Transverse colon (tissue), 4 donors: Measurements from ENCODE around the gene RSPRY1. TPM values are rescaled to one million over a fixed set of nuclear protein-coding genes. Genes with fewer than 3 reads are reported as not detected.

Experiments
- DNase-seq: peaks from one replicate; pipeline ENCODE4 v3.0.0-alpha.2; 2019
- H3K27ac ChIP-seq, 4 donors: fragments of 200-600 bp; sonication (generic); 2 replicates each; pipeline ENCODE4 v1.5.1; 2016 to 2018; ENCODE audit warnings: inconsistent platforms in 4 of 4
- H3K27me3 ChIP-seq: fragments of 200-600 bp; sonication (generic); 2 replicates; pipeline ENCODE4 v1.5.1; 2017; ENCODE audit warnings: inconsistent platforms
- H3K36me3 ChIP-seq, 4 donors: fragments of 200-600 bp; sonication (generic); 2 replicates each; pipeline ENCODE4 v1.5.1; 2017 to 2019; ENCODE audit warnings: inconsistent platforms in 4 of 4
- H3K4me1 ChIP-seq, 4 donors: fragments of 200-600 bp; sonication (generic); 2 replicates each; pipeline ENCODE4 v1.5.1; 2017 to 2020; ENCODE audit warnings: inconsistent platforms in 4 of 4
- H3K4me3 ChIP-seq, 4 donors: fragments of 200-600 bp; sonication (generic); 1 replicate in 1 of 4; 2 replicates in 3 of 4; pipeline versions ENCODE4 v1.5.1 to v1.6.1; 2017 to 2019; ENCODE audit warnings: inconsistent platforms in 4 of 4
- H3K9me3 ChIP-seq, 2 donors: fragments of 200-600 bp; sonication (generic); 2 replicates each; pipeline ENCODE4 v1.5.1; 2017 to 2019; ENCODE audit warnings: inconsistent platforms in 2 of 2
- EP300 ChIP-seq: sonication (generic); formaldehyde crosslinking; IDR thresholded peaks from one replicate; pipeline ENCODE4 v1.6.1; 2017; ENCODE audit warnings: antibody characterized with exemption, low read depth
- POLR2A ChIP-seq: fragments of 450-650 bp; IDR thresholded peaks from one replicate; pipeline ENCODE4 v1.6.1; 2016; ENCODE audit warnings: antibody characterized with exemption, mild to moderate bottlenecking, moderate library complexity
- POLR2AphosphoS5 ChIP-seq, 3 donors: sonication (generic); formaldehyde crosslinking; IDR thresholded peaks; one replicate each; pipeline ENCODE4 v1.6.1; 2016; ENCODE audit warnings: antibody characterized with exemption in 3 of 3
- WGBS, 2 donors: methylation state at CpG; one replicate each; pipeline ENCODE4 v1.1.5; 2018; ENCODE audit warnings: low coverage in 1 of 2; 5-methylcytosine and 5-hydroxymethylcytosine counted together
- in situ Hi-C, 4 donors: fragments of 200-750 bp; cut with MboI; loops; one replicate each; pipeline versions ENCODE4 v1.15.0 to v1.15.1; 2017; ENCODE audit warnings: low sequenced_read_pairs in 3 of 4, low pct_ligation_motif_present in 1 of 4, low pct_unique_long_range_greater_than_20kb in 1 of 4
- intact Hi-C: fragments of 100-400 bp; cut with DNase I; formaldehyde crosslinking; loops from one replicate; pipeline ENCODE4 v1.15.1; 2023; ENCODE audit warnings: low total_unique reads
- total RNA-seq, 4 donors: library from RNA; depleted of rRNA; stranded (reverse); fragments of >200 nt; gene quantifications; one replicate each; pipeline ENCODE4 v1.1.0, GENCODE V29; 2016
- TF ChIP-seq, protein P1 (sequence below), 5 experiments: fragments of 200-600 bp in 3 of 5; fragments of 450-650 bp in 2 of 5; sonication (generic) in 3 of 5; IDR thresholded peaks; 1 replicate in 2 of 5; 2 replicates in 3 of 5; pipeline ENCODE4 v1.5.1; 2016 to 2017; ENCODE audit warnings: antibody characterized with exemption in 5 of 5, inconsistent platforms in 3 of 5, mild to moderate bottlenecking in 2 of 5, moderate library complexity in 1 of 5

RSPRY1 gene
- total RNA-seq, 4 donors from 2014 or later: 17.1 to 58.4 (median 44.5) TPM

DNA sequence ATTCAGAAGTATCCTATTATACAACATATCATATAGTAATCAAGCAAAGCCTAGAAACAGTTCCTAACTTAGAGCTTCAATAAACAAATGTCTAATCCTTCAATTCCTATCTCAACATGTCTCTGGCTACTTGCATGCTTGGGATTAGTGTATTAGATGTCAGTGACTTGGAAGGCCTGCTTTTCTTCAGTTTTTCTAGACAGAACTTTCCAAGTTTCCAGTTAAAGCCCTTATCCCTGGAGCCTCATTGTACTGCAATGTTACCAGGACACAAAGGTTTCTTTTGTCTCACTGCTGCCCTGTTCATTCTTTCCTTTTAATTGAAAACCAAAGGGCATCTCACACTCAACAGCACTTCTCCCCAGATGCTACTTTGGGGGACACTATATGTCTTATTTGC is 16.8 kb upstream of the RSPRY1 start:
- Histone ChIP-seq H3K9me3 (no peaks in the 10 kb centered on the region), H3K36me3 (peaks cover 0 to 43% (median 23%) of the 10 kb centered on the region in 4 donors), H3K27me3 (no peaks in the 10 kb centered on the region), H3K4me3 (no peak overlapping the region), H3K27ac (no peak overlapping the region), H3K4me1 (peaks cover 0 to 10% (median 0%) of the 10 kb centered on the region in 4 donors)
- TF ChIP-seq EP300 (no peak), POLR2A (no peak), POLR2AphosphoS5 (IDR thresholded peaks at IDR 0.05) (no peak)
- TF ChIP-seq, protein P1, sequence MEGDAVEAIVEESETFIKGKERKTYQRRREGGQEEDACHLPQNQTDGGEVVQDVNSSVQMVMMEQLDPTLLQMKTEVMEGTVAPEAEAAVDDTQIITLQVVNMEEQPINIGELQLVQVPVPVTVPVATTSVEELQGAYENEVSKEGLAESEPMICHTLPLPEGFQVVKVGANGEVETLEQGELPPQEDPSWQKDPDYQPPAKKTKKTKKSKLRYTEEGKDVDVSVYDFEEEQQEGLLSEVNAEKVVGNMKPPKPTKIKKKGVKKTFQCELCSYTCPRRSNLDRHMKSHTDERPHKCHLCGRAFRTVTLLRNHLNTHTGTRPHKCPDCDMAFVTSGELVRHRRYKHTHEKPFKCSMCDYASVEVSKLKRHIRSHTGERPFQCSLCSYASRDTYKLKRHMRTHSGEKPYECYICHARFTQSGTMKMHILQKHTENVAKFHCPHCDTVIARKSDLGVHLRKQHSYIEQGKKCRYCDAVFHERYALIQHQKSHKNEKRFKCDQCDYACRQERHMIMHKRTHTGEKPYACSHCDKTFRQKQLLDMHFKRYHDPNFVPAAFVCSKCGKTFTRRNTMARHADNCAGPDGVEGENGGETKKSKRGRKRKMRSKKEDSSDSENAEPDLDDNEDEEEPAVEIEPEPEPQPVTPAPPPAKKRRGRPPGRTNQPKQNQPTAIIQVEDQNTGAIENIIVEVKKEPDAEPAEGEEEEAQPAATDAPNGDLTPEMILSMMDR (IDR thresholded peaks at IDR 0.05): no peak
- intact Hi-C loops: loop anchor here (2.0 kb wide), 1 partner anchor 85 kb away; no protein-coding TSS in a partner anchor
- DNase-seq: no peak
- in situ Hi-C loops: loop anchor here (10.0 to 25.0 kb wide), 4 partner anchors 85 to 307 kb away; partner anchors contain the start of genes CETP (in 3 of the 4) and SLC12A3 (in 1 of the 4)

DNA sequence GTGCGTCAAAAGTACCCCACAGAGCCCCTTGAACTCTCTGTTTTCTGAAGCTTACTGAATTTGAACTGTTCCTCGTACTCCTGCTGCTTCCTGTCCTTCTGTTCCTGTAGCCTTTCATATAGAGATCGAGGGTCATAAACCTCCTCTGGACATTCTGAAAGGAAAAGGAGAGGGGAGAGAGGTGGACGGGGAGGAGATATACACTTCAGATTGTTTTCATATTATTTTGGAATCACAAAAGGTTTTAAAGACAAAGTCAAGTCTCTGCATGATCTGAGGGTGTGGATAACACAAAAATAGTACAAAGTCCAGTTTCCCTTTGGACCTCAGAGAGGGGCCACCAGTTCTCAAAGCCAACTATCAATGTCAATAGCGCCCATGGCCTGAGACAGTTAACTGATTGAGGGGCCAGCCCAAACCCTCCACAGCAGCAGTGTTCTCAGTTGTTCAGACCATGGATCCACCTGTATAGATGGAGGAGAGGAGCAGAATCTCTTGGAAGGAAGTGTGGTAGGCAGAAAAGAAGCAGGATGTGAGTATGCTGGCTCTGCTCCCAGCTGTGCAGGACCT is 13.3 kb upstream of the RSPRY1 start:
- no peaks in the 10 kb centered on the region for H3K27me3 ChIP-seq
- H3K4me3 ChIP-seq: no peak overlapping the region
- peaks cover 0 to 4% (median 0%) of the 10 kb centered on the region in 4 donors for H3K4me1 ChIP-seq
- 80 to 86% methylated on average over 4 to 5 of the region's 5 CpGs for WGBS, 2 donors
- no peaks in the 10 kb centered on the region for H3K9me3 ChIP-seq
- peaks cover 0 to 36% (median 16%) of the 10 kb centered on the region in 4 donors for H3K36me3 ChIP-seq
- TF ChIP-seq POLR2AphosphoS5 (IDR thresholded peaks at IDR 0.05): no peak
- TF ChIP-seq POLR2A: no peak
- TF ChIP-seq, protein P1 (IDR thresholded peaks at IDR 0.05): no peak
- TF ChIP-seq EP300: no peak
- intact Hi-C loops: loop anchor here (10.0 kb wide), 1 partner anchor 1818 kb away; no protein-coding TSS in a partner anchor
- DNase-seq: no peak
- no peak overlapping the region for H3K27ac ChIP-seq
- in situ Hi-C loops: loop anchor here in 3 of 4 donors (5.0 to 25.0 kb wide), 4 partner anchors 86 to 311 kb away; partner anchors contain the start of genes CETP (in 2 of the 3) and SLC12A3 (in 1 of the 3)

DNA sequence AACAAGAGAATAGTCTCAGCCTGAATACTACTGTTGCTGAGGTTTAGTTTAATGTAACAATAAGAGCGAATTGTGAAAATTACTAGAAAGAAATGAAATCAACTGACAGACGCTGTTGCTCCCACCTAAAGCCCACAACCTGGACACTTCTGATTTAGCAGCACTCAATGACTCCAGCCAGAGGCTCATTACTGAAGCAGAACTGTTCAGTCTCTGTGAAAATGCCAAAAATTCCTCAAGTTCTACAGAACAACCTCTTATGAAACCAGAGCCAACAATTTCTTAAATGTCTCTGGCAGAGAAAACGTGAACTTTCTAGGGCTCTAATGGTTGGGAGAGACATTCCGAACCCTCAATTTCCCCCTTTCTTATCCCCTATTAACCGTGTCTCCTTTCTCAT is 10.2 kb upstream of the RSPRY1 start:
- TF ChIP-seq EP300: no peak
- no peak for TF ChIP-seq POLR2A
- TF ChIP-seq, protein P1 (IDR thresholded peaks at IDR 0.05): no peak
- 80 to 87% methylated on average over 3 to 5 of the region's 5 CpGs for WGBS, 2 donors
- no peak overlapping the region for H3K4me3 ChIP-seq
- peaks cover 0 to 36% (median 11%) of the 10 kb centered on the region in 4 donors for H3K36me3 ChIP-seq
- H3K9me3 ChIP-seq: no peaks in the 10 kb centered on the region
- no peaks in the 10 kb centered on the region for H3K27me3 ChIP-seq
- intact Hi-C loops: loop anchor here (10.0 kb wide), 1 partner anchor 1821 kb away; no protein-coding TSS in a partner anchor
- no peaks in the 10 kb centered on the region for H3K4me1 ChIP-seq
- no peak for DNase-seq
- H3K27ac ChIP-seq: no peak overlapping the region
- in situ Hi-C loops: loop anchor here in 1 of 4 donors (10.0 kb wide), 1 partner anchor 91 kb away; no protein-coding TSS in a partner anchor

DNA sequence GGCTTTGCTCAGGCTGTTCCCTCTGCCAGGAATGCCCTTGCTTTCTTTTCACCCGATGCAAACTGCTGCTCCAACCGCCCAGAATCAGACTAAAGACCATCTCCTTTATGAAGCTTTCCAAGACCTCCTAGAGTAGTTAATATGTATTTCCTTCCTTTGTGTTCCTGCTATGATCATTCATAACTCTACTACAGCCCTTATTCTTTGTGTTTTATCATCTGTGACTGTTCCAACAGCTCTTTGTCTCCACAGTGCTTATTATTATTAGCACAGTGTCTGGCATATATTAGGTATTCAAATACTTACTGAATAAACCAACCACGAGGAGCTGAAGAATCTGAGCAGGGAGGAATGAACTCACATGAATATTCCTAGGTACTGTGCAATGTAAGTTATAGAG is 7.9 kb upstream of the RSPRY1 start:
- in situ Hi-C loops: loop anchor here in 1 of 4 donors (10.0 kb wide), 1 partner anchor 93 kb away; no protein-coding TSS in a partner anchor

More for the DNA sequence above, 7.9 kb upstream of the RSPRY1 start:
- TF ChIP-seq POLR2A: no peak
- TF ChIP-seq POLR2AphosphoS5 (IDR thresholded peaks at IDR 0.05): no peak
- TF ChIP-seq, protein P1 (IDR thresholded peaks at IDR 0.05): no peak
- TF ChIP-seq EP300: no peak
- WGBS, 2 donors: 63 to 68% methylated on average over 3 of the region's 3 CpGs
- Histone ChIP-seq H3K4me1 (no peaks in the 10 kb centered on the region), H3K4me3 (no peak overlapping the region), H3K27ac (no peak overlapping the region), H3K27me3 (no peaks in the 10 kb centered on the region), H3K36me3 (peaks cover 0 to 14% (median 0%) of the 10 kb centered on the region in 4 donors), H3K9me3 (no peaks in the 10 kb centered on the region)
- no peak for DNase-seq
- intact Hi-C loops: loop anchor here (10.0 kb wide), 1 partner anchor 1823 kb away; no protein-coding TSS in a partner anchor
